Psoas muscle (tissue), 8 donors: ENCODE data around the gene ACTN2. TPM values are rescaled to one million over a fixed set of nuclear protein-coding genes. Genes with fewer than 3 reads are reported as not detected.

Experiments
- ATAC-seq, 4 donors: fragments of 200-7000 bp; cut with Tn5 transposase; one replicate each; pipeline ENCODE4 v1.9.1; 2020; ENCODE audit warnings: moderate library complexity in 3 of 4, mild to moderate bottlenecking in 2 of 4
- DNase-seq, 2 donors: peaks; one replicate each; pipeline ENCODE4 v3.0.0-alpha.2; 2020
- H3K27ac ChIP-seq: fragments of 200-600 bp; one replicate; pipeline ENCODE4 v1.8.0; 2022
- H3K27me3 ChIP-seq, 3 donors: fragments of 200-600 bp in 1 of 3; one replicate each; pipeline versions ENCODE4 v1.6.1 to v1.8.0; 2013 to 2022; ENCODE audit warnings: low read length in 2 of 3, mild to moderate bottlenecking in 2 of 3, moderate library complexity in 1 of 3; ENCODE audit not compliant: insufficient read depth in 3 of 3
- H3K36me3 ChIP-seq, 2 donors: fragments of 200-600 bp in 1 of 2; one replicate each; pipeline versions ENCODE4 v1.6.1 to v1.8.0; 2013 to 2022; ENCODE audit warnings: low read depth in 1 of 2, mild to moderate bottlenecking in 1 of 2, moderate library complexity in 1 of 2; ENCODE audit not compliant: insufficient read depth in 1 of 2
- H3K4me1 ChIP-seq: fragments of 200-600 bp; one replicate; pipeline ENCODE4 v1.8.0; 2022
- H3K4me3 ChIP-seq: fragments of 200-600 bp; one replicate; pipeline ENCODE4 v1.8.0; 2022; ENCODE audit warnings: mild to moderate bottlenecking
- H3K9me3 ChIP-seq: fragments of 200-600 bp; one replicate; pipeline ENCODE4 v1.8.0; 2022
- WGBS, 3 donors: extraction: QIAGEN DNeasy Blood & Tissue Kit; methylation state at CpG; one replicate each; pipeline versions ENCODE4 v1.1.6 to v1.1.7; 2013; 5-methylcytosine and 5-hydroxymethylcytosine counted together
- intact Hi-C, 2 donors: fragments of 100-400 bp; cut with DNase I; formaldehyde crosslinking; loops; one replicate each; pipeline versions ENCODE4 v1.11.0 to v1.14.2; 2022
- polyA plus RNA-seq, 3 donors: library from polyadenylated mRNA; stranded (reverse); fragments of 200-250 nt; gene quantifications; one replicate each; pipeline ENCODE4 v1.2.3, GENCODE V29; 2013
- total RNA-seq, 4 donors: library from RNA; stranded (reverse); fragmentation: NEBNext Ultra II Directional in 2 of 4; extraction: Animal tissue kit (Norgen Biotek cat#: 25700) in 2 of 4; gene quantifications; one replicate each; pipeline versions ENCODE4 v1.2.1 to v1.2.4, GENCODE V29; 2021 to 2023
- TF ChIP-seq, protein P1 (sequence below): fragments of 200-600 bp; IDR thresholded peaks from one replicate; pipeline ENCODE4 v1.8.0; 2022; ENCODE audit warnings: antibody characterized with exemption
- donor health status: healthy with polysubstance abuse.
- donor health status: DM: no; HTN: no; CAD: no; lungs with moderate emphysema.
- donor health status: Bipolar disorder and iron deficiency.
- donor health status: healthy.
- donor health status: DM: yes; HTN: yes; CAD: no.
- donor health status: DM: no; HTN: no; CAD: no.
- donor health status: DM: no; HTN: no; CAD: no.
- donor health status: DM: yes; HTN: yes; CAD: no.

Gene ACTN2
- total and polyA plus RNA-seq, 7 donors = 792 to 4,645 (median 2,645) TPM

GRCh38 chr1:236741753-236742152, 55.5 kb downstream of the ACTN2 start:
- no peaks in the 10 kb centered on the region for H3K9me3 ChIP-seq
- no peaks in the 10 kb centered on the region for H3K27me3 ChIP-seq
- no peak for DNase-seq
- TF ChIP-seq, protein P1, sequence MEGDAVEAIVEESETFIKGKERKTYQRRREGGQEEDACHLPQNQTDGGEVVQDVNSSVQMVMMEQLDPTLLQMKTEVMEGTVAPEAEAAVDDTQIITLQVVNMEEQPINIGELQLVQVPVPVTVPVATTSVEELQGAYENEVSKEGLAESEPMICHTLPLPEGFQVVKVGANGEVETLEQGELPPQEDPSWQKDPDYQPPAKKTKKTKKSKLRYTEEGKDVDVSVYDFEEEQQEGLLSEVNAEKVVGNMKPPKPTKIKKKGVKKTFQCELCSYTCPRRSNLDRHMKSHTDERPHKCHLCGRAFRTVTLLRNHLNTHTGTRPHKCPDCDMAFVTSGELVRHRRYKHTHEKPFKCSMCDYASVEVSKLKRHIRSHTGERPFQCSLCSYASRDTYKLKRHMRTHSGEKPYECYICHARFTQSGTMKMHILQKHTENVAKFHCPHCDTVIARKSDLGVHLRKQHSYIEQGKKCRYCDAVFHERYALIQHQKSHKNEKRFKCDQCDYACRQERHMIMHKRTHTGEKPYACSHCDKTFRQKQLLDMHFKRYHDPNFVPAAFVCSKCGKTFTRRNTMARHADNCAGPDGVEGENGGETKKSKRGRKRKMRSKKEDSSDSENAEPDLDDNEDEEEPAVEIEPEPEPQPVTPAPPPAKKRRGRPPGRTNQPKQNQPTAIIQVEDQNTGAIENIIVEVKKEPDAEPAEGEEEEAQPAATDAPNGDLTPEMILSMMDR = no peak
- H3K4me1 ChIP-seq = no peaks in the 10 kb centered on the region
- H3K4me3 ChIP-seq = no peak overlapping the region
- ATAC-seq = no peak
- H3K36me3 ChIP-seq = peaks cover 3 to 100% of the 10 kb centered on the region in 2 donors
- WGBS, 3 donors = 77 to 81% (median 78%) methylated on average over 11 of the region's 11 CpGs
- intact Hi-C loops = no loop called here
- H3K27ac ChIP-seq = peak overlapping the region; percentile 36

GRCh38 chr1:236742421-236743160, 56.3 kb downstream of the ACTN2 start:
- H3K27ac ChIP-seq = peak overlapping the region; percentile 36

GRCh38 chr1:236744533-236744932, 58.2 kb downstream of the ACTN2 start:
- TF ChIP-seq, protein P1 = no peak
- H3K4me1 ChIP-seq = no peaks in the 10 kb centered on the region
- 86 to 91% (median 90%) methylated on average over 22 of the region's 22 CpGs for WGBS, 3 donors
- H3K4me3 ChIP-seq = no peak overlapping the region
- H3K36me3 ChIP-seq = peaks cover 12 to 100% of the 10 kb centered on the region in 2 donors
- DNase-seq (no peak), ATAC-seq (no peak)
- no peaks in the 10 kb centered on the region for H3K9me3 ChIP-seq
- intact Hi-C loops = no loop called here
- H3K27me3 ChIP-seq = no peaks in the 10 kb centered on the region
- peak overlapping the region; percentile 16 for H3K27ac ChIP-seq

More at GRCh38 chr1:236742421-236743160, 56.3 kb downstream of the ACTN2 start:
- Histone ChIP-seq H3K4me3 (no peak overlapping the region), H3K4me1 (no peaks in the 10 kb centered on the region), H3K9me3 (no peaks in the 10 kb centered on the region), H3K27me3 (no peaks in the 10 kb centered on the region), H3K36me3 (peaks cover 3 to 100% of the 10 kb centered on the region in 2 donors)
- TF ChIP-seq, protein P1 = no peak
- intact Hi-C loops = no loop called here
- DNase-seq (no peak), ATAC-seq (peak; percentile 13 to 40 (median 18))
- 70 to 81% (median 72%) methylated on average over 10 of the region's 10 CpGs for WGBS, 3 donors

DNA sequence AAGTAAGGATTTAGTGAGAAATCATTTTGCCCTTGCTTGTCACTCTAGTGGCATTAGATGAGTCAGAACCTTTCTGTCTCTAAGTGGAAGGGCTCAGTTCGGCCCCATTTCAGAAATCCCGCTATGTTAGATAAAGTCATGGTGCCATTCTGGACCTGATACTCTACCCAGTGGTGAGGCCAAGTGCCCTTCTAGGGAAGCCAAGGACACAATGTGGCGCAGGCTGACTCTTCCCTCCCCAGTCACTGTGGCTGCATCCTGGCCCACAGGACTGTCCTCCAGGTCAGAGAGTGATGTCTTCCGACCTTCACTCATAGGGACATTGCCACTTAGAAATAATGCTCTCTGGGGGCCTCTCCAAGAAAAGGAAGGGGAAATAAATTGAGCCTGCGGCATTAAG, 60.5 kb downstream of the ACTN2 start:
- ATAC-seq = peak; percentile 61 to 73 (median 68)
- DNase-seq = peak in 1 of 2 donors; percentile 64
- intact Hi-C loops = no loop called here
- Histone ChIP-seq H3K4me1 (no peaks in the 10 kb centered on the region), H3K36me3 (peaks cover 12 to 100% of the 10 kb centered on the region in 2 donors), H3K27me3 (no peaks in the 10 kb centered on the region), H3K4me3 (no peak overlapping the region), H3K9me3 (no peaks in the 10 kb centered on the region), H3K27ac (peak overlapping the region; percentile 60)
- TF ChIP-seq, protein P1 = no peak
- WGBS, 3 donors = 50 to 70% (median 57%) methylated on average over 5 of the region's 5 CpGs
